SK-N-SH treated with all-trans-retinoic acid at 6 μM for 48 hours (cell line): ENCODE results near the gene LYVE1.
A peak's percentile ranks its signal among the peaks of the same experiment; 100 is the strongest.

Source experiments
- ATAC-seq: fragments of 200-7000 bp; cut with Tn5 transposase; 3 replicates; pipeline ENCODE4 v1.9.1; 2020; ENCODE audit warnings: mild to moderate bottlenecking, moderate library complexity
- ARNTL ChIP-seq: fragments of 450-650 bp; formaldehyde crosslinking; IDR thresholded peaks from 2 replicates; pipeline ENCODE4 v1.5.0; 2020; ENCODE audit warnings: low read depth, mild to moderate bottlenecking, moderate library complexity, borderline replicate concordance
- ESRRG ChIP-seq: fragments of 250-450 bp; sonication (Bioruptor Pico); IDR thresholded peaks from 2 replicates; pipeline ENCODE4 v1.6.1; 2021; ENCODE audit warnings: mild to moderate bottlenecking
- GLIS3 ChIP-seq: fragments of 250-450 bp; sonication (Bioruptor Pico); IDR thresholded peaks from 2 replicates; pipeline ENCODE4 v1.5.0; 2020; ENCODE audit warnings: mild to moderate bottlenecking, moderate library complexity
- ISL1 ChIP-seq: fragments of 250-450 bp; sonication (Bioruptor Pico); IDR thresholded peaks from 2 replicates; pipeline ENCODE4 v2.1.2; 2022; ENCODE audit warnings: mild to moderate bottlenecking, moderate library complexity
- OSR1 ChIP-seq: fragments of 250-450 bp; sonication (Bioruptor Pico); IDR thresholded peaks from 2 replicates; pipeline ENCODE4 v1.8.0; 2022; ENCODE audit warnings: moderate library complexity, mild to moderate bottlenecking, inconsistent platforms
- PPARA ChIP-seq: fragments of 250-450 bp; sonication (Bioruptor Pico); IDR thresholded peaks from 2 replicates; pipeline ENCODE4 v1.5.0; 2020; ENCODE audit warnings: mild to moderate bottlenecking, borderline replicate concordance
- RARB ChIP-seq: fragments of 250-450 bp; sonication (Bioruptor Pico); IDR thresholded peaks from 2 replicates; pipeline ENCODE4 v1.8.0; 2021; ENCODE audit warnings: mild to moderate bottlenecking, moderate library complexity
- SNAI2 ChIP-seq: fragments of 250-450 bp; sonication (Bioruptor Pico); IDR thresholded peaks from 2 replicates; pipeline ENCODE4 v1.5.0; 2020; ENCODE audit warnings: mild to moderate bottlenecking, moderate library complexity
- TCF4 ChIP-seq: fragments of 250-450 bp; sonication (Bioruptor Pico); IDR thresholded peaks from 2 replicates; pipeline ENCODE4 v1.8.0; 2021; ENCODE audit warnings: mild to moderate bottlenecking, moderate library complexity, borderline replicate concordance
- TOX ChIP-seq: fragments of 250-450 bp; sonication (Bioruptor Pico); IDR thresholded peaks from 2 replicates; pipeline ENCODE4 v1.8.0; 2021; ENCODE audit warnings: mild to moderate bottlenecking, moderate library complexity, borderline replicate concordance
- ZC3H10 ChIP-seq: fragments of 250-450 bp; sonication (Bioruptor Pico); IDR thresholded peaks from 2 replicates; pipeline ENCODE4 v1.5.1; 2021; ENCODE audit warnings: mild to moderate bottlenecking, moderate library complexity
- ZFP3 ChIP-seq: fragments of 250-450 bp; sonication (Bioruptor Pico); IDR thresholded peaks from 2 replicates; pipeline ENCODE4 v1.5.0; 2020; ENCODE audit warnings: mild to moderate bottlenecking, moderate library complexity
- ZFP30 ChIP-seq: fragments of 450-650 bp; formaldehyde crosslinking; IDR thresholded peaks from 2 replicates; pipeline ENCODE4 v1.5.0; 2022; ENCODE audit warnings: mild to moderate bottlenecking, moderate library complexity
- ZNF565 ChIP-seq: fragments of 450-650 bp; formaldehyde crosslinking; conservative IDR thresholded peaks from 2 replicates; pipeline ENCODE4 v1.5.0; 2020; ENCODE audit warnings: low read depth, mild to moderate bottlenecking, moderate library complexity
- ZNF70 ChIP-seq: fragments of 450-650 bp; formaldehyde crosslinking; IDR thresholded peaks from 2 replicates; pipeline ENCODE4 v1.5.0; 2020; ENCODE audit warnings: mild to moderate bottlenecking, moderate library complexity
- ZNF8 ChIP-seq: fragments of 450-650 bp; formaldehyde crosslinking; IDR thresholded peaks from 2 replicates; pipeline ENCODE4 v1.5.0; 2020; ENCODE audit warnings: mild to moderate bottlenecking, moderate library complexity
- TF ChIP-seq, protein P1 (sequence below): fragments of 250-450 bp; sonication (Bioruptor Pico); IDR thresholded peaks from 2 replicates; pipeline ENCODE4 v1.8.0; 2020; ENCODE audit warnings: mild to moderate bottlenecking, moderate library complexity, borderline replicate concordance
- TF ChIP-seq, protein P2 (sequence below): fragments of 250-450 bp; sonication (Bioruptor Pico); IDR thresholded peaks from 2 replicates; pipeline ENCODE4 v1.5.1; 2021; ENCODE audit warnings: mild to moderate bottlenecking, moderate library complexity
- TF ChIP-seq, protein P3 (sequence below): fragments of 250-450 bp; sonication (Bioruptor Pico); IDR thresholded peaks from 2 replicates; pipeline ENCODE4 v1.5.0; 2020; ENCODE audit warnings: mild to moderate bottlenecking, moderate library complexity
- TF ChIP-seq, protein P4 (sequence below): fragments of 250-450 bp; sonication (Bioruptor Pico); IDR thresholded peaks from 2 replicates; pipeline ENCODE4 v1.5.1; 2020; ENCODE audit warnings: low read depth, mild to moderate bottlenecking, moderate library complexity

LYVE1 gene

DNA sequence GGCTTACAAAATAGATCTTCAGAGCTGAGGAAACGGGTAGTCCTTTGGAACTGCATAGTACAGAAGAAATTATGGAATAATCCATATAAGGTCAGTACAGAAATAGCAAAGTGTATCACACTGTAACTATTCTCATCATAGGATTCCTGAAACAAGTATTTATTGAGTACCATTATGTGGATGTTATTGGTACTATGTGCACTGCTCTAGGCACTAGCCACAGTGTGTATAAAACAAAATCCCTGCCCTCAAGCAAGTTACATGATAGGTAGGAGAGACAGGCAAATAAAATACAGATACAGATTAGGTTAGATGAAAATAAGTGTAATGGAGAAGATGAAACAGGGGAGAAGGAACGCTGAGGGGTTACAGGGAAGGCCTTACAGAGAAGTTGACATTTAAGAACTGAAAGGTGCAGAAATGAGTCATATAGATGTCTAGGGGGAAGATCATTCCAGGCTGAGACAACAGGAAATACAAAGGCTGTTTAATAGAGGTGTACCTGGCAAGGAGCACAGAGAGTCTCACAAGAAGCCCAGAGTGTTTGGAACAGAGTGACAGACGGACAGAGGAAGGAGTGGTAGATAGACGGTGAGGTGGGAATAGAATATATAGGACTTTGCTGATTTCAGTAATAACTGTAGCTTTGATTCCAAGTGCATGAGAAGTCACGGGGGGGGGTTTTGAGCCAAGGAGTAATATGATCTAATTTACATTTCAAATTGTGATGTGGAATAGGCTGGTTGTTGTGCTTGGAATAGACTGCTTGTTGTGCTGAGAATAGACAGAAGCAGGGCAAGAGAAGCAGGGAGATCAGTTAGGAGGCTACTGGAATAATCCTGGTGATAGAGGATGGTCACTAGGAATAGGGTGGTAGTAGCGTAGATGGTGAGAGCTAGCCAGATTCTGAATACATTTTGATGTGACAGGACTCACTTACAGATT lies 41.2 kb downstream of the LYVE1 start:
- peak; percentile 45 for ATAC-seq
- TF ChIP-seq ZFP3 (CRISPR knock-in tag): no peak
- TF ChIP-seq ZC3H10 (CRISPR knock-in tag): no peak
- TF ChIP-seq TCF4: no peak
- TF ChIP-seq RARB (CRISPR knock-in tag): no peak
- TF ChIP-seq ZNF565 (CRISPR knock-in tag): no peak
- TF ChIP-seq TOX (CRISPR knock-in tag): no peak
- no peak for TF ChIP-seq ISL1 (CRISPR knock-in tag)
- no peak for TF ChIP-seq ZNF8
- TF ChIP-seq, protein P1, sequence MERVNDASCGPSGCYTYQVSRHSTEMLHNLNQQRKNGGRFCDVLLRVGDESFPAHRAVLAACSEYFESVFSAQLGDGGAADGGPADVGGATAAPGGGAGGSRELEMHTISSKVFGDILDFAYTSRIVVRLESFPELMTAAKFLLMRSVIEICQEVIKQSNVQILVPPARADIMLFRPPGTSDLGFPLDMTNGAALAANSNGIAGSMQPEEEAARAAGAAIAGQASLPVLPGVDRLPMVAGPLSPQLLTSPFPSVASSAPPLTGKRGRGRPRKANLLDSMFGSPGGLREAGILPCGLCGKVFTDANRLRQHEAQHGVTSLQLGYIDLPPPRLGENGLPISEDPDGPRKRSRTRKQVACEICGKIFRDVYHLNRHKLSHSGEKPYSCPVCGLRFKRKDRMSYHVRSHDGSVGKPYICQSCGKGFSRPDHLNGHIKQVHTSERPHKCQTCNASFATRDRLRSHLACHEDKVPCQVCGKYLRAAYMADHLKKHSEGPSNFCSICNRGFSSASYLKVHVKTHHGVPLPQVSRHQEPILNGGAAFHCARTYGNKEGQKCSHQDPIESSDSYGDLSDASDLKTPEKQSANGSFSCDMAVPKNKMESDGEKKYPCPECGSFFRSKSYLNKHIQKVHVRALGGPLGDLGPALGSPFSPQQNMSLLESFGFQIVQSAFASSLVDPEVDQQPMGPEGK: no peak
- TF ChIP-seq ARNTL (CRISPR knock-in tag): no peak
- TF ChIP-seq, all 23 proteins: peak for 0

DNA sequence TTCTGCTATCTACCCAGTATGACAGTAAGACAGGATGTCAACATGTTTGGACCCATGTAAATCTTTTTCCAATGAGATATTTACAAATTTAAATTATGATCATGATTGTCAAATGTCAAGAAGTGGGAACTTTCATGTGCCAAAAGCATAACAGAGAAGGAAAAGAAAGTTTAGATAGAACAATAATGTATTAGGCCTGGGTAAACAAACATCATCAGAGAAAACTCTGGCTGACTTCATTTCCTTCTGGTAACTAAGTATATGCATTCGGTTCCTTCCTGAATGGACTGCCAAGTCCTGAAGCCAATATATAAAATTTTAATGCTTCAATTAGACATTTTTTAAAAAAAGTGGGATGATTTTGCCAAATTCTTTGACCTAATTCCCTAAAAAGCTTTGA lies 44.0 kb downstream of the LYVE1 start:
- TF ChIP-seq ZC3H10 (CRISPR knock-in tag): no peak
- no peak for TF ChIP-seq GLIS3
- TF ChIP-seq, protein P2, sequence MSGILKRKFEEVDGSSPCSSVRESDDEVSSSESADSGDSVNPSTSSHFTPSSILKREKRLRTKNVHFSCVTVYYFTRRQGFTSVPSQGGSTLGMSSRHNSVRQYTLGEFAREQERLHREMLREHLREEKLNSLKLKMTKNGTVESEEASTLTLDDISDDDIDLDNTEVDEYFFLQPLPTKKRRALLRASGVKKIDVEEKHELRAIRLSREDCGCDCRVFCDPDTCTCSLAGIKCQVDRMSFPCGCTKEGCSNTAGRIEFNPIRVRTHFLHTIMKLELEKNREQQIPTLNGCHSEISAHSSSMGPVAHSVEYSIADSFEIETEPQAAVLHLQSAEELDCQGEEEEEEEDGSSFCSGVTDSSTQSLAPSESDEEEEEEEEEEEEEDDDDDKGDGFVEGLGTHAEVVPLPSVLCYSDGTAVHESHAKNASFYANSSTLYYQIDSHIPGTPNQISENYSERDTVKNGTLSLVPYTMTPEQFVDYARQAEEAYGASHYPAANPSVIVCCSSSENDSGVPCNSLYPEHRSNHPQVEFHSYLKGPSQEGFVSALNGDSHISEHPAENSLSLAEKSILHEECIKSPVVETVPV (CRISPR knock-in tag): no peak
- TF ChIP-seq PPARA: no peak
- no peak for TF ChIP-seq ZNF70
- no peak for ATAC-seq

DNA sequence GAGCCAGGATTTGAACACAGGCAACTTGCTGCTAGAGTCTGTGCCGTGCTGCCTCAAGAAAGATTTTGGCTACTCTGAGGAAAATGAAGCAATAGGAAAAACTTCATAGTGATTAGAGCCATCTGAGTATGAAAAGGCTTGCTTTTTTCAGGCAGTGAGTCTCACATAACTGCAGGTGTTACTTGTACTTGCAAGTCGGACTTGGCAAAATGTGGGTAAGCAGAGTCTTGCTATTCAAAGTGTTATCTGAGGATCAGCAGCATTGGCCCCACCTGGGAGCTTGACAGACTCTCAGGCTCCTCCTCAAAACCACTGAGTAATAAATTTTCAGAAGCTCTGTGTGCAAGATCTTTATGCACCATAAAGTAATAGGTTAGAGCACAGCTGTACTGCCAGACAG lies 45.5 kb downstream of the LYVE1 start:
- ATAC-seq: no peak
- TF ChIP-seq, protein P3, sequence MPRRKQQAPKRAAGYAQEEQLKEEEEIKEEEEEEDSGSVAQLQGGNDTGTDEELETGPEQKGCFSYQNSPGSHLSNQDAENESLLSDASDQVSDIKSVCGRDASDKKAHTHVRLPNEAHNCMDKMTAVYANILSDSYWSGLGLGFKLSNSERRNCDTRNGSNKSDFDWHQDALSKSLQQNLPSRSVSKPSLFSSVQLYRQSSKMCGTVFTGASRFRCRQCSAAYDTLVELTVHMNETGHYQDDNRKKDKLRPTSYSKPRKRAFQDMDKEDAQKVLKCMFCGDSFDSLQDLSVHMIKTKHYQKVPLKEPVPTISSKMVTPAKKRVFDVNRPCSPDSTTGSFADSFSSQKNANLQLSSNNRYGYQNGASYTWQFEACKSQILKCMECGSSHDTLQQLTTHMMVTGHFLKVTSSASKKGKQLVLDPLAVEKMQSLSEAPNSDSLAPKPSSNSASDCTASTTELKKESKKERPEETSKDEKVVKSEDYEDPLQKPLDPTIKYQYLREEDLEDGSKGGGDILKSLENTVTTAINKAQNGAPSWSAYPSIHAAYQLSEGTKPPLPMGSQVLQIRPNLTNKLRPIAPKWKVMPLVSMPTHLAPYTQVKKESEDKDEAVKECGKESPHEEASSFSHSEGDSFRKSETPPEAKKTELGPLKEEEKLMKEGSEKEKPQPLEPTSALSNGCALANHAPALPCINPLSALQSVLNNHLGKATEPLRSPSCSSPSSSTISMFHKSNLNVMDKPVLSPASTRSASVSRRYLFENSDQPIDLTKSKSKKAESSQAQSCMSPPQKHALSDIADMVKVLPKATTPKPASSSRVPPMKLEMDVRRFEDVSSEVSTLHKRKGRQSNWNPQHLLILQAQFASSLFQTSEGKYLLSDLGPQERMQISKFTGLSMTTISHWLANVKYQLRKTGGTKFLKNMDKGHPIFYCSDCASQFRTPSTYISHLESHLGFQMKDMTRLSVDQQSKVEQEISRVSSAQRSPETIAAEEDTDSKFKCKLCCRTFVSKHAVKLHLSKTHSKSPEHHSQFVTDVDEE (CRISPR knock-in tag): no peak

DNA sequence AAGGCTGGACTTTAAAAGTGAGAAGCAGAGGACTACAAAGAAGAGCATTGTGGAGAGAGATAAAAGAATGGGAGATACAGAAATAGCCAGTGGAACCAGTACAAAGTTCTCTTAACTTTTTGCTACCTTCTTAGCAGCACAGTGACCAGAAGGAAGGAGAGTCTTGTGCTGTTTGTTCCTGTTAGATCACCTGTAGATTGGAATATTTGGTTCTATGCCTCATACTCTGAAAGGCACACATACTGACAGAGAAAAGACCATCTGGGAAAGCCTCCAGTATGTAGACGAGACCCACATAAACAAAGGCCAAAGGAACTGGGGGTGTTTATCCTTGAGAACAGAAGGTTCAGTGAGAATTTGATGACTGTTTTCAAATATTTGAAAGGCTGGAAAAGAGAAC lies 46.2 kb downstream of the LYVE1 start:
- no peak for TF ChIP-seq ZNF70
- no peak for TF ChIP-seq ESRRG (CRISPR knock-in tag)
- TF ChIP-seq OSR1 (CRISPR knock-in tag): no peak
- no peak for TF ChIP-seq ZNF565 (CRISPR knock-in tag)
- no peak for TF ChIP-seq ZFP30
- TF ChIP-seq TOX (CRISPR knock-in tag): no peak
- TF ChIP-seq ZC3H10 (CRISPR knock-in tag): no peak
- TF ChIP-seq, protein P4, sequence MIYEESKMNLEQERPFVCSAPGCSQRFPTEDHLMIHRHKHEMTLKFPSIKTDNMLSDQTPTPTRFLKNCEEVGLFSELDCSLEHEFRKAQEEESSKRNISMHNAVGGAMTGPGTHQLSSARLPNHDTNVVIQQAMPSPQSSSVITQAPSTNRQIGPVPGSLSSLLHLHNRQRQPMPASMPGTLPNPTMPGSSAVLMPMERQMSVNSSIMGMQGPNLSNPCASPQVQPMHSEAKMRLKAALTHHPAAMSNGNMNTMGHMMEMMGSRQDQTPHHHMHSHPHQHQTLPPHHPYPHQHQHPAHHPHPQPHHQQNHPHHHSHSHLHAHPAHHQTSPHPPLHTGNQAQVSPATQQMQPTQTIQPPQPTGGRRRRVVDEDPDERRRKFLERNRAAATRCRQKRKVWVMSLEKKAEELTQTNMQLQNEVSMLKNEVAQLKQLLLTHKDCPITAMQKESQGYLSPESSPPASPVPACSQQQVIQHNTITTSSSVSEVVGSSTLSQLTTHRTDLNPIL: no peak
- no peak for TF ChIP-seq ISL1 (CRISPR knock-in tag)
- no peak for TF ChIP-seq ZNF8
- no peak for TF ChIP-seq ARNTL (CRISPR knock-in tag)
- TF ChIP-seq, protein P1: no peak
- TF ChIP-seq SNAI2 (CRISPR knock-in tag): no peak
- ATAC-seq: no peak
